ENCODE data around the gene ERG28.

ERG28 gene

DNA sequence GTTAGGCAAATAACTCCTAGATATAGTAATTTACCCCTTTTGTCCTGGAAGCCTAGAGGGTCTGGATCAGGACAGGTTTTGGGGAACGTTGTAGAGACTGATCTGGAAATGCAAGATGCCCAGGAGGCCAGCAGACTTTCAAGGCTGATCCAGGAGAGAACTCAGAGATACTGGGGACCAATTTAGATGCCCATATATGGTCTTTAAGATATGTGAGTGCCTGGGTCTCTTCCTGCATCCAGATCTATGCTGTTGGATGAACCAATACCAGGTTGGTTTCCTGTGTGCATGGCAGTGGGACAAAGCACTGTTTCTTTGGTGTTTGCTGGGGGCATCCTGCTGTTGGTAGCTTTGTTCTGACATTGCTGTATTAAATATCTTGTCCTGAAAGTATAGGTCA is 5.4 kb downstream of the ERG28 start:
- CTCF ChIA-PET, result interaction anchor here (0.5 to 13.9 kb wide), 21 partner anchors 8 to 991 kb away, joined by 3 to 266 read pairs (median 4); partner anchors contain the start of gene FLVCR2

DNA sequence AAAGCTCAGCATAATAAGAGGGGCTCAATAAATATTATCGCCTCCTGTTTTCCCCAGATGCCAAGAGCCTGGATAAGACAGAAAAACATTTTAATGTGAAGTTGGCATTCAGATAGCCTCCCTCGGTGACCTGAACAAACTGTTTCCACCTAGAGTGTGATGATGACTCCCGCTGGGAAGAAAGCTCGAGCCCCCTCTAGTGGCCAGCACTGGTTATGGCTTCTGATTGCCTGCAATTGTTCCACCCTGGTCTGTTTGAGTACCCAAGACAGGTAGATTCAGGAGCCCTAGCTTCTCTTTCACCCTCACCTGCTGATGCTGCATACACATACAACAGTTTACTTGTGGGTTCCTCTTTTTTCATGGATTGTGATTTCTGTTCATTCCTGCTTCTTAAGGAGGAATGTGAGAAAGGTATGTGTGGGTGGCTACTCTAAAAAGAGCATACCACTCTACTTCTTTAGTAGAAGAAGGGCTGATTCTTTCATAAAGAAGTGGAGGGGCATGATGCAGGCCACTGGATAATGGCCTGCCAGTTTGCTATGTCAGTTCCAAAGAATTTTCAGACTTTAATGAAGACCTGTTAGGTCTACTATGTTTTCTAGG is 6.4 kb downstream of the ERG28 start:
- Histone ChIP-seq H3K27ac (ENCODE audit: extremely low read depth, low read depth, low read length) (no peak overlapping the region), H3K4me1 (ENCODE audit: control insufficient read depth, insufficient read depth, low read length) (no peaks in the 10 kb centered on the region), H3K36me3 (ENCODE audit: control insufficient read depth in 2 of 2, insufficient read depth in 1 of 2, low read length in 2 of 2) (peaks cover 33 to 80% of the 10 kb centered on the region in 2 experiments), H3K9me3 (ENCODE audit: control insufficient read depth, insufficient read depth, low read depth, low read length) (no peaks in the 10 kb centered on the region), H3K4me3 (ENCODE audit: low read depth, low read length) (no peak overlapping the region)
- peak; percentile 57 for TF ChIP-seq ZIC2 (tag by site-specific recombination; IDR thresholded peaks at IDR 0.05)
- TF ChIP-seq, protein P1, sequence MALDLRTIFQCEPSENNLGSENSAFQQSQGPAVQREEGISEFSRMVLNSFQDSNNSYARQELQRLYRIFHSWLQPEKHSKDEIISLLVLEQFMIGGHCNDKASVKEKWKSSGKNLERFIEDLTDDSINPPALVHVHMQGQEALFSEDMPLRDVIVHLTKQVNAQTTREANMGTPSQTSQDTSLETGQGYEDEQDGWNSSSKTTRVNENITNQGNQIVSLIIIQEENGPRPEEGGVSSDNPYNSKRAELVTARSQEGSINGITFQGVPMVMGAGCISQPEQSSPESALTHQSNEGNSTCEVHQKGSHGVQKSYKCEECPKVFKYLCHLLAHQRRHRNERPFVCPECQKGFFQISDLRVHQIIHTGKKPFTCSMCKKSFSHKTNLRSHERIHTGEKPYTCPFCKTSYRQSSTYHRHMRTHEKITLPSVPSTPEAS (tag by site-specific recombination; IDR thresholded peaks at IDR 0.05), result no peak
- TF ChIP-seq ZNF660 (tag by site-specific recombination; IDR thresholded peaks at IDR 0.05), result 0 out of 2 replicates have a peak, but pooled peaks have one; percentile 43
- TF ChIP-seq, protein P2, sequence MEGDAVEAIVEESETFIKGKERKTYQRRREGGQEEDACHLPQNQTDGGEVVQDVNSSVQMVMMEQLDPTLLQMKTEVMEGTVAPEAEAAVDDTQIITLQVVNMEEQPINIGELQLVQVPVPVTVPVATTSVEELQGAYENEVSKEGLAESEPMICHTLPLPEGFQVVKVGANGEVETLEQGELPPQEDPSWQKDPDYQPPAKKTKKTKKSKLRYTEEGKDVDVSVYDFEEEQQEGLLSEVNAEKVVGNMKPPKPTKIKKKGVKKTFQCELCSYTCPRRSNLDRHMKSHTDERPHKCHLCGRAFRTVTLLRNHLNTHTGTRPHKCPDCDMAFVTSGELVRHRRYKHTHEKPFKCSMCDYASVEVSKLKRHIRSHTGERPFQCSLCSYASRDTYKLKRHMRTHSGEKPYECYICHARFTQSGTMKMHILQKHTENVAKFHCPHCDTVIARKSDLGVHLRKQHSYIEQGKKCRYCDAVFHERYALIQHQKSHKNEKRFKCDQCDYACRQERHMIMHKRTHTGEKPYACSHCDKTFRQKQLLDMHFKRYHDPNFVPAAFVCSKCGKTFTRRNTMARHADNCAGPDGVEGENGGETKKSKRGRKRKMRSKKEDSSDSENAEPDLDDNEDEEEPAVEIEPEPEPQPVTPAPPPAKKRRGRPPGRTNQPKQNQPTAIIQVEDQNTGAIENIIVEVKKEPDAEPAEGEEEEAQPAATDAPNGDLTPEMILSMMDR (tag by site-specific recombination; IDR thresholded peaks at IDR 0.05), result peak; percentile 53; the same call in 1 of the 2 replicates
- no peak for TF ChIP-seq ZNF768 (tag by site-specific recombination; IDR thresholded peaks at IDR 0.05)
- TF ChIP-seq MYNN (tag by site-specific recombination; IDR thresholded peaks at IDR 0.05; ENCODE audit: borderline replicate concordance), result no peak
- TF ChIP-seq GLIS1 (tag by site-specific recombination; IDR thresholded peaks at IDR 0.05), result peak; percentile 32; the same call in 1 of the 2 replicates
- TF ChIP-seq SCRT1 (tag by site-specific recombination; IDR thresholded peaks at IDR 0.05; ENCODE audit: borderline replicate concordance), result no peak
- peak; percentile 68 for TF ChIP-seq ZNF654 (tag by site-specific recombination; IDR thresholded peaks at IDR 0.05; ENCODE audit: low read depth)
- no peak for TF ChIP-seq GFI1B (tag by site-specific recombination; IDR thresholded peaks at IDR 0.05)
- POLR2A ChIA-PET, result interaction anchor here (2.3 kb wide), 1 partner anchor 76 kb away, joined by 9 read pairs; the partner anchor contains the start of gene FLVCR2
- CTCF ChIA-PET, result interaction anchor here (0.5 to 13.9 kb wide), 35 partner anchors 8 to 992 kb away, joined by 3 to 266 read pairs (median 4); partner anchors contain the start of genes FLVCR2 and NEK9

More for the DNA sequence above, 5.4 kb downstream of the ERG28 start:
- Histone ChIP-seq H3K4me3 (ENCODE audit: low read depth, low read length) (no peak overlapping the region), H3K4me1 (ENCODE audit: control insufficient read depth, insufficient read depth, low read length) (peaks cover 3% of the 10 kb centered on the region; the same call in 1 of the 2 replicates), H3K9me3 (ENCODE audit: control insufficient read depth, insufficient read depth, low read depth, low read length) (no peaks in the 10 kb centered on the region), H3K36me3 (ENCODE audit: control insufficient read depth in 2 of 2, insufficient read depth in 1 of 2, low read length in 2 of 2) (peaks cover 24 to 70% of the 10 kb centered on the region in 2 experiments), H3K27ac (ENCODE audit: extremely low read depth, low read depth, low read length) (no peak overlapping the region)
- POLR2A ChIA-PET, result interaction anchor here (2.3 kb wide), 1 partner anchor 77 kb away, joined by 9 read pairs; the partner anchor contains the start of gene FLVCR2
- TF ChIP-seq, protein P3, sequence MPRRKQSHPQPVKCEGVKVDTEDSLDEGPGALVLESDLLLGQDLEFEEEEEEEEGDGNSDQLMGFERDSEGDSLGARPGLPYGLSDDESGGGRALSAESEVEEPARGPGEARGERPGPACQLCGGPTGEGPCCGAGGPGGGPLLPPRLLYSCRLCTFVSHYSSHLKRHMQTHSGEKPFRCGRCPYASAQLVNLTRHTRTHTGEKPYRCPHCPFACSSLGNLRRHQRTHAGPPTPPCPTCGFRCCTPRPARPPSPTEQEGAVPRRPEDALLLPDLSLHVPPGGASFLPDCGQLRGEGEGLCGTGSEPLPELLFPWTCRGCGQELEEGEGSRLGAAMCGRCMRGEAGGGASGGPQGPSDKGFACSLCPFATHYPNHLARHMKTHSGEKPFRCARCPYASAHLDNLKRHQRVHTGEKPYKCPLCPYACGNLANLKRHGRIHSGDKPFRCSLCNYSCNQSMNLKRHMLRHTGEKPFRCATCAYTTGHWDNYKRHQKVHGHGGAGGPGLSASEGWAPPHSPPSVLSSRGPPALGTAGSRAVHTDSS (tag by site-specific recombination; IDR thresholded peaks at IDR 0.05), result no peak
- TF ChIP-seq KLF9 (tag by site-specific recombination; IDR thresholded peaks at IDR 0.05; ENCODE audit: low read depth), result no peak
- TF ChIP-seq HOXA7 (CRISPR knock-in tag; IDR thresholded peaks at IDR 0.05; ENCODE audit: borderline replicate concordance), result no peak
- TF ChIP-seq, protein P4, sequence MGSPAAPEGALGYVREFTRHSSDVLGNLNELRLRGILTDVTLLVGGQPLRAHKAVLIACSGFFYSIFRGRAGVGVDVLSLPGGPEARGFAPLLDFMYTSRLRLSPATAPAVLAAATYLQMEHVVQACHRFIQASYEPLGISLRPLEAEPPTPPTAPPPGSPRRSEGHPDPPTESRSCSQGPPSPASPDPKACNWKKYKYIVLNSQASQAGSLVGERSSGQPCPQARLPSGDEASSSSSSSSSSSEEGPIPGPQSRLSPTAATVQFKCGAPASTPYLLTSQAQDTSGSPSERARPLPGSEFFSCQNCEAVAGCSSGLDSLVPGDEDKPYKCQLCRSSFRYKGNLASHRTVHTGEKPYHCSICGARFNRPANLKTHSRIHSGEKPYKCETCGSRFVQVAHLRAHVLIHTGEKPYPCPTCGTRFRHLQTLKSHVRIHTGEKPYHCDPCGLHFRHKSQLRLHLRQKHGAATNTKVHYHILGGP (tag by site-specific recombination; IDR thresholded peaks at IDR 0.05), result no peak
- no peak for TF ChIP-seq ZBTB8A (tag by site-specific recombination; IDR thresholded peaks at IDR 0.05)
- no peak for TF ChIP-seq ZNF571 (tag by site-specific recombination; IDR thresholded peaks at IDR 0.05)
- TF ChIP-seq, protein P1 (tag by site-specific recombination; IDR thresholded peaks at IDR 0.05), result no peak
- no peak for TF ChIP-seq RBAK (tag by site-specific recombination; IDR thresholded peaks at IDR 0.05)

Measured in HEK293 (cell line).